ENCODE results near the gene TLK1. TPM values are rescaled to one million over a fixed set of nuclear protein-coding genes. Genes with fewer than 3 reads are reported as not detected.

TLK1 gene
- total and polyA plus RNA-seq, 2 of the 4 experiments (the other 2 are of a cell fraction): 7.3 to 12.5 TPM

DNA sequence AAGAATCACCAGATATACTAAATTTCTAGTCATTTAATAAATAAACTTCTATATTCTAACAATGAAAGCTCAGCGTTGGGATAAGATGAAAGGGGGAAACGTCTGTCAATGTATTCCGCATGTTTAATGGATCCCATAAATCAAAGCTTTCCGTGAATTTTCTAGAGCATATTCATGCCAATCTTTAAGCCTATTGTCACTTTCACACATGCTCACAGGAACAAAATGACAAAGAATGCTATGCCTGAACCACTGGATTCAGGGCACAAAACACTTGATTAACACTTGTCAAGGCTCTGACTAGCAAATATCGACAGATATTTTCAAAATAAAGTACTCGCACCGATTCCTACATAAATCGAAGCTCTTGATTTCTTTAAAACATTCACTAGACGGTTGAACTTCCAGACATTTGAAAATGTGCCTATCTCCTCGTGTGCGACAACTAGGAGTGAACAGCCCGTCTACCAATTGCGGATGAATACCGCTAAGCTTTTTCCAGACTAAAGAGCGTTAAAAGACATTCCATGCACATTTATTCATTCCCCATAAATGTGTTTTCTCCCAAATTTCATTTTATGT is 1.8 kb downstream of the TLK1 start:
- 0% methylated on average over 1 of the region's 15 CpGs; no CpG with 5 or more reads in 1 of the 2 experiments for WGBS, 2 experiments (ENCODE audit: extremely low coverage in 2 of 2, insufficient read length in 1 of 2)
- TF ChIP-seq POLR2A (IDR thresholded peaks at IDR 0.05; ENCODE audit: low read depth, low read length) (no peak), RAD21 (IDR thresholded peaks at IDR 0.05; ENCODE audit: low read length) (no peak), NFE2L2 (IDR thresholded peaks at IDR 0.05; ENCODE audit: low read depth, low read length) (no peak), MAZ (IDR thresholded peaks at IDR 0.05; ENCODE audit: borderline replicate concordance, low read depth, low read length) (no peak), FOS (IDR thresholded peaks at IDR 0.05; ENCODE audit: low read depth, low read length) (no peak), CTCF (conservative IDR thresholded peaks at IDR 0.05; ENCODE audit: low read depth, low read length) (no peak), BHLHE40 (IDR thresholded peaks at IDR 0.05; ENCODE audit: low read depth, low read length) (no peak), MXI1 (IDR thresholded peaks at IDR 0.05; ENCODE audit: borderline replicate concordance, low read depth, low read length) (no peak), RCOR1 (IDR thresholded peaks at IDR 0.05; ENCODE audit: insufficient replicate concordance, low read length) (no peak), CEBPB (IDR thresholded peaks at IDR 0.05; ENCODE audit: low read depth, low read length) (no peak), RFX5 (IDR thresholded peaks at IDR 0.05; ENCODE audit: low read depth, low read length) (no peak), CHD1 (IDR thresholded peaks at IDR 0.05; ENCODE audit: low read depth, low read length) (no peak), MAFK (IDR thresholded peaks at IDR 0.05; ENCODE audit: low read depth, low read length) (no peak)
- TF ChIP-seq, protein P1, sequence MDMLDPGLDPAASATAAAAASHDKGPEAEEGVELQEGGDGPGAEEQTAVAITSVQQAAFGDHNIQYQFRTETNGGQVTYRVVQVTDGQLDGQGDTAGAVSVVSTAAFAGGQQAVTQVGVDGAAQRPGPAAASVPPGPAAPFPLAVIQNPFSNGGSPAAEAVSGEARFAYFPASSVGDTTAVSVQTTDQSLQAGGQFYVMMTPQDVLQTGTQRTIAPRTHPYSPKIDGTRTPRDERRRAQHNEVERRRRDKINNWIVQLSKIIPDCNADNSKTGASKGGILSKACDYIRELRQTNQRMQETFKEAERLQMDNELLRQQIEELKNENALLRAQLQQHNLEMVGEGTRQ (IDR thresholded peaks at IDR 0.05; ENCODE audit: low read depth, low read length): no peak
- TF ChIP-seq, protein P2, sequence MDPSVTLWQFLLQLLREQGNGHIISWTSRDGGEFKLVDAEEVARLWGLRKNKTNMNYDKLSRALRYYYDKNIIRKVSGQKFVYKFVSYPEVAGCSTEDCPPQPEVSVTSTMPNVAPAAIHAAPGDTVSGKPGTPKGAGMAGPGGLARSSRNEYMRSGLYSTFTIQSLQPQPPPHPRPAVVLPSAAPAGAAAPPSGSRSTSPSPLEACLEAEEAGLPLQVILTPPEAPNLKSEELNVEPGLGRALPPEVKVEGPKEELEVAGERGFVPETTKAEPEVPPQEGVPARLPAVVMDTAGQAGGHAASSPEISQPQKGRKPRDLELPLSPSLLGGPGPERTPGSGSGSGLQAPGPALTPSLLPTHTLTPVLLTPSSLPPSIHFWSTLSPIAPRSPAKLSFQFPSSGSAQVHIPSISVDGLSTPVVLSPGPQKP (IDR thresholded peaks at IDR 0.05; ENCODE audit: borderline replicate concordance, low read depth, low read length): no peak

More for the DNA sequence above, 1.8 kb downstream of the TLK1 start:
- H4K5ac ChIP-seq (ENCODE audit: low read depth, low read length): peak overlapping the region; percentile 4; the same call in 1 of the 2 replicates
- TSS peak; percentile 21 for BruUV-seq (replicated peaks)
- H3K9ac ChIP-seq (ENCODE audit: low read depth, low read length): peak overlapping the region; percentile 97
- H3K27me3 ChIP-seq (ENCODE audit: control insufficient read depth, insufficient read depth, low read length): no peaks in the 10 kb centered on the region
- H2AK5ac ChIP-seq (ENCODE audit: low read depth, low read length): no peak overlapping the region
- ATAC-seq (ENCODE audit: low read depth) (no peak), DNase-seq (no peak)
- H3K36me3 ChIP-seq (ENCODE audit: control insufficient read depth, insufficient read depth, low read length): no peaks in the 10 kb centered on the region
- H3K23ac ChIP-seq (ENCODE audit: low read depth, low read length): peak overlapping the region; percentile 79; the same call in 1 of the 2 replicates
- peaks cover 0 to 29% of the 10 kb centered on the region in 2 experiments; a peak in 3 of 4 replicates for H3K79me1 ChIP-seq (ENCODE audit: low read depth in 1 of 2, low read length in 2 of 2)
- no peak overlapping the region for H2AFZ ChIP-seq (replicated peaks; ENCODE audit: low read length, poor library complexity)
- dilution Hi-C loops (cut with HindIII; ENCODE audit: low sequenced_read_pairs, unreplicated experiment): no loop called here
- H3K14ac ChIP-seq (replicated peaks; ENCODE audit: low read depth, low read length): peak overlapping the region; percentile 67
- no peak overlapping the region; the same call in none of the 2 replicates for H3K27ac ChIP-seq (ENCODE audit: insufficient read depth, low read length)
- H2BK120ac ChIP-seq (ENCODE audit: low read depth, low read length): no peak overlapping the region
- no peak overlapping the region for H4K8ac ChIP-seq (ENCODE audit: low read depth in 2 of 2, low read length in 2 of 2)
- no peak overlapping the region for H2BK15ac ChIP-seq (ENCODE audit: low read depth, low read length)
- H3K56ac ChIP-seq (ENCODE audit: extremely low read depth, insufficient read depth, low read length): peak overlapping the region; percentile 90
- no peaks in the 10 kb centered on the region for H3K9me3 ChIP-seq (ENCODE audit: control insufficient read depth, insufficient read depth, low read length)
- peaks cover under 1% of the 10 kb centered on the region; the same call in 1 of the 2 replicates for H3K4me1 ChIP-seq (ENCODE audit: control insufficient read depth, insufficient read depth, low read length)
- intact Hi-C loops (cut with micrococcal nuclease): loop anchor here (1.0 to 10.0 kb wide), 5 partner anchors 102 to 376 kb away; no protein-coding TSS in a partner anchor
- H3K4me3 ChIP-seq (ENCODE audit: insufficient read depth, low read depth, low read length): peak overlapping the region; percentile 88
- peak overlapping the region; percentile 91 for H3K4me2 ChIP-seq (ENCODE audit: low read depth, low read length)
- in situ Hi-C loops (cut with MboI; ENCODE audit: low sequenced_read_pairs): loop anchor here (10.0 kb wide), 1 partner anchor 184 kb away; no protein-coding TSS in a partner anchor
- H2BK20ac ChIP-seq (ENCODE audit: low read depth, low read length): no peak overlapping the region
- ChIA-PET POLR2A (ENCODE audit: unreplicated experiment) (interaction anchor here (1.3 kb wide), 1 partner anchor 128 kb away, joined by 13 read pairs; no protein-coding TSS in a partner anchor), CTCF (interaction anchor here (1.0 to 2.8 kb wide), 4 partner anchors 12 to 258 kb away, joined by 3 to 10 read pairs (median 4); no protein-coding TSS in a partner anchor)
- no peak overlapping the region for H4K91ac ChIP-seq (ENCODE audit: insufficient read depth, low read depth, low read length)
- H2AK9ac ChIP-seq (replicated peaks; ENCODE audit: low read depth, low read length, poor library complexity): no peak overlapping the region
- H4K20me1 ChIP-seq (ENCODE audit: insufficient read depth, low read length): peaks cover 48% of the 10 kb centered on the region
- H3K9me1 ChIP-seq (ENCODE audit: insufficient read depth, low read length): 0 out of 2 replicates have a peak, but pooled peaks cover under 1% of the 10 kb centered on the region
- H2BK5ac ChIP-seq (ENCODE audit: low read depth, low read length, poor library complexity, severe bottlenecking): peak overlapping the region; percentile 98
- peak overlapping the region; percentile 5; the same call in 1 of the 2 replicates for H3K18ac ChIP-seq (ENCODE audit: low read depth, low read length)
- H3K4ac ChIP-seq (ENCODE audit: low read depth, low read length): peak overlapping the region; percentile 7; the same call in 1 of the 2 replicates
